NB4 (cell line): ENCODE results near the gene MPPED1.

ENCODE experiments used
- DNase-seq: peaks from one replicate; pipeline ENCODE4 v3.0.0; 2010; ENCODE audit warnings: low read depth
- H3K4me3 ChIP-seq: one replicate; pipeline ENCODE4 v1.5.1; 2011; ENCODE audit warnings: mild to moderate bottlenecking, low read depth, low read length, moderate library complexity
- MAX ChIP-seq: IDR thresholded peaks from 2 replicates; pipeline ENCODE4 v1.6.1; 2011; ENCODE audit warnings: low read depth, low read length
- MYC ChIP-seq: IDR thresholded peaks from 2 replicates; pipeline ENCODE4 v1.6.1; 2011; ENCODE audit warnings: low read depth, low read length
- POLR2A ChIP-seq: IDR thresholded peaks from 2 replicates; pipeline ENCODE4 v1.6.1; 2011; ENCODE audit warnings: mild to moderate bottlenecking; ENCODE audit not compliant: insufficient read length; ENCODE audit errors: extremely low read depth
- TF ChIP-seq, protein P1 (sequence below): IDR thresholded peaks from one replicate; pipeline ENCODE4 v1.5.1; 2012; ENCODE audit warnings: low read depth, low read length

Gene MPPED1

DNA sequence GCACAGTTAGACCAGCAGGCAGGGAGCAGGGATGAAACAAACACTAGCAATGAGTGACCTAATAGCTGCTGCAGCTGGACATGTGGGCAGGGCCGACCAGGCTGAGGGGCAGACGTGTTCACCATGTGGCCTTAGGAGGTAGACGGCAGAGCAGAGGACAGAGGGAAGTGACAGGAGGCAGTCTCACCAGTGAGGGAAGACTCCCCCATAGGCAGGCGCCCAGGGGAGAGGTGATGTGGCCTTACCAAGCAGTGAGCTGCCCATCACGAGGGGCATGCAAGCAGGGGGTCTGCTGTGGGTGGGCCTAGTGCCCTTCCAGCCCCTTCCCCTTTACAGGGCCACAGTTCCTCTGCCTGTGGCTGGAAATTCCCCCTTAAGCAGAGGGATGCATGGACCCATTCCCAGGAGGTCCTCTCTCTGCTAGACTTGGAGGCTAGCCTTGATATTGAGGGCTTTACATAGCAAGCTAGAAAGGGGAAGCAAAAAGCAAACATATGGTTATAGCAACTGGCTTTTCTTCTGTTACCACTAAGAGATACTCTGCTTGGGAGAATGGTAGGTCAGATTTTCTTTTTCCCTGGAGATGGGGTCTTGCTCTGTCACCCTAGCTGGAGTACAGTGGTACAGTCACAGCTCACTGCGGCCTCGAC, 67.6 kb downstream of the MPPED1 start:
- peak; percentile 12 for DNase-seq
- TF ChIP-seq POLR2A (no peak), MYC (no peak), MAX (no peak)
- TF ChIP-seq, protein P1, sequence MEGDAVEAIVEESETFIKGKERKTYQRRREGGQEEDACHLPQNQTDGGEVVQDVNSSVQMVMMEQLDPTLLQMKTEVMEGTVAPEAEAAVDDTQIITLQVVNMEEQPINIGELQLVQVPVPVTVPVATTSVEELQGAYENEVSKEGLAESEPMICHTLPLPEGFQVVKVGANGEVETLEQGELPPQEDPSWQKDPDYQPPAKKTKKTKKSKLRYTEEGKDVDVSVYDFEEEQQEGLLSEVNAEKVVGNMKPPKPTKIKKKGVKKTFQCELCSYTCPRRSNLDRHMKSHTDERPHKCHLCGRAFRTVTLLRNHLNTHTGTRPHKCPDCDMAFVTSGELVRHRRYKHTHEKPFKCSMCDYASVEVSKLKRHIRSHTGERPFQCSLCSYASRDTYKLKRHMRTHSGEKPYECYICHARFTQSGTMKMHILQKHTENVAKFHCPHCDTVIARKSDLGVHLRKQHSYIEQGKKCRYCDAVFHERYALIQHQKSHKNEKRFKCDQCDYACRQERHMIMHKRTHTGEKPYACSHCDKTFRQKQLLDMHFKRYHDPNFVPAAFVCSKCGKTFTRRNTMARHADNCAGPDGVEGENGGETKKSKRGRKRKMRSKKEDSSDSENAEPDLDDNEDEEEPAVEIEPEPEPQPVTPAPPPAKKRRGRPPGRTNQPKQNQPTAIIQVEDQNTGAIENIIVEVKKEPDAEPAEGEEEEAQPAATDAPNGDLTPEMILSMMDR = no peak
- no peak overlapping the region for H3K4me3 ChIP-seq

GRCh38 chr22:43479962-43480361, 68.1 kb downstream of the MPPED1 start:
- DNase-seq = peak; percentile 48
- 0 out of 2 replicates have a peak, but pooled peaks have one; percentile 31 for TF ChIP-seq MAX
- no peak for TF ChIP-seq POLR2A

GRCh38 chr22:43481568-43482317, 69.9 kb downstream of the MPPED1 start:
- TF ChIP-seq MAX (no peak), POLR2A (no peak)
- TF ChIP-seq, protein P1 = peak; percentile 60
- peak; percentile 58 for DNase-seq
- no peak overlapping the region for H3K4me3 ChIP-seq

More at GRCh38 chr22:43479962-43480361, 68.1 kb downstream of the MPPED1 start:
- no peak overlapping the region for H3K4me3 ChIP-seq

GRCh38 chr22:43482318-43482625, 70.5 kb downstream of the MPPED1 start:
- TF ChIP-seq, protein P1 = no peak
- TF ChIP-seq MYC = no peak
- TF ChIP-seq MAX = no peak
- TF ChIP-seq POLR2A = no peak
- no peak for DNase-seq
- no peak overlapping the region for H3K4me3 ChIP-seq

DNA sequence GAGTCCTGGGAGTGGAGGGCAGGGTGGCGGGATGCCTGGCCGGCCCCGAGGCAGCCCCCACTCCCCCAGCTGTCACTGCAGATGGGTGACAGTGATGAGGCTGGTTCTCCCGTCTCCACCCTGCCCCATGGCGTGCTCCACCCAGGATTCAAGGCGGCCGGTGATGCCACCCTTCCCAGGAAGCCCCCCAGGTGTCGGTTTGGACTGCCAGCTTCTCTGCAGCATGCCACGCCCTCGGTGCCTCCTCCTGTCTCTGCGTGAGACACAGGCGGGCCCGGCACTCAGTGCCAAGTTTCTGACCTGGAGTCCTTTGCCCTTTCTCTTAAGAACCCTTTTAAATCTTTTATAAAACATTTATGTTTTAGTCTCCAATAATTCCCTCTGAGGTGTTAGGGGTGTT, 71.5 kb downstream of the MPPED1 start:
- DNase-seq = no peak
- H3K4me3 ChIP-seq = no peak overlapping the region
- TF ChIP-seq, protein P1 = no peak
- TF ChIP-seq MAX = no peak
- no peak for TF ChIP-seq MYC
- no peak for TF ChIP-seq POLR2A

- DNase-seq = no peak
- TF ChIP-seq POLR2A (no peak), MYC (no peak)
- TF ChIP-seq, protein P1 = no peak
- H3K4me3 ChIP-seq = no peak overlapping the region
These were observed 71.9 kb downstream of the MPPED1 start for GRCh38 chr22:43483669-43484068.
